Neural progenitor cell (in vitro differentiated cells): ENCODE results near the gene COQ5. TPM values are rescaled to one million over a fixed set of nuclear protein-coding genes. Genes with fewer than 3 reads are reported as not detected.
A peak's percentile ranks its signal among the peaks of the same experiment; 100 is the strongest.

ENCODE experiments used
- DNase-seq: peaks from one replicate; pipeline ENCODE4 v3.0.0-alpha.2; 2016; ENCODE audit warnings: low spot score
- H2AFZ ChIP-seq: fragments of 200-600 bp; sonication (generic); replicated peaks from 2 replicates; pipeline ENCODE4 v1.6.1; 2016; ENCODE audit warnings: antibody characterized with exemption
- H3F3A ChIP-seq: fragments of 200-600 bp; sonication (generic); 2 replicates; pipeline ENCODE4 v1.6.1; 2016; ENCODE audit warnings: antibody characterized with exemption, low read depth
- H3K27ac ChIP-seq: fragments of 200-600 bp; sonication (generic); 2 replicates; pipeline ENCODE4 v1.5.1; 2016; ENCODE audit warnings: mild to moderate bottlenecking
- H3K27me3 ChIP-seq: fragments of 200-600 bp; sonication (generic); 2 replicates; pipeline ENCODE4 v1.6.1; 2016; ENCODE audit warnings: mild to moderate bottlenecking, moderate library complexity
- H3K36me3 ChIP-seq: fragments of 200-600 bp; sonication (generic); 2 replicates; pipeline ENCODE4 v1.5.1; 2016
- H3K4me1 ChIP-seq: fragments of 200-600 bp; sonication (generic); 2 replicates; pipeline ENCODE4 v1.6.1; 2016; ENCODE audit warnings: mixed run types
- H3K4me2 ChIP-seq: fragments of 200-600 bp; sonication (generic); 2 replicates; pipeline ENCODE4 v1.6.1; 2016
- H3K4me3 ChIP-seq: fragments of 200-600 bp; sonication (generic); 2 replicates; pipeline ENCODE4 v1.5.1; 2016
- H3K79me2 ChIP-seq: fragments of 200-600 bp; sonication (generic); 2 replicates; pipeline ENCODE4 v1.6.1; 2016; ENCODE audit warnings: low read depth
- H3K9ac ChIP-seq: fragments of 200-600 bp; sonication (generic); 2 replicates; pipeline ENCODE4 v1.6.1; 2016
- H3K9me3 ChIP-seq: fragments of 200-600 bp; sonication (generic); 2 replicates; pipeline ENCODE4 v1.5.1; 2016; ENCODE audit warnings: low read depth
- H4K20me1 ChIP-seq: fragments of 200-600 bp; sonication (generic); 2 replicates; pipeline ENCODE4 v1.6.1; 2016; ENCODE audit warnings: low read depth
- H3K27ac Mint-ChIP-seq: 3 replicates; pipeline ENCODE4 v1.8.0; 2021; ENCODE audit warnings: mixed read lengths
- H3K27me3 Mint-ChIP-seq: 2 replicates; pipeline ENCODE4 v1.8.0; 2022; ENCODE audit warnings: low read depth, mild to moderate bottlenecking, inconsistent platforms, moderate library complexity, mixed read lengths; ENCODE audit not compliant: insufficient read depth
- H3K36me3 Mint-ChIP-seq: 3 replicates; pipeline ENCODE4 v1.8.0; 2021; ENCODE audit warnings: mixed read lengths
- H3K4me1 Mint-ChIP-seq: 3 replicates; pipeline ENCODE4 v1.8.0; 2021; ENCODE audit warnings: mixed read lengths
- H3K4me3 Mint-ChIP-seq: 3 replicates; pipeline ENCODE4 v1.8.0; 2021; ENCODE audit warnings: mild to moderate bottlenecking, moderate library complexity, mixed read lengths
- H3K9me3 Mint-ChIP-seq: 3 replicates; pipeline ENCODE4 v1.8.0; 2020; ENCODE audit warnings: mixed read lengths
- EZH2 ChIP-seq: fragments of 200-600 bp; sonication (generic); IDR thresholded peaks from 2 replicates; pipeline ENCODE4 v1.6.1; 2017; ENCODE audit warnings: antibody characterized with exemption, mild to moderate bottlenecking, moderate library complexity
- EZH2phosphoT487 ChIP-seq: fragments of 200-600 bp; sonication (generic); IDR thresholded peaks from 2 replicates; pipeline ENCODE4 v1.6.1; 2017; ENCODE audit warnings: antibody characterized with exemption
- total RNA-seq: library from RNA; depleted of rRNA; stranded (reverse); fragments of >200 nt; gene quantifications from 2 replicates; pipeline ENCODE4 v1.2.3, GENCODE V29; 2015; ENCODE audit warnings: low replicate concordance
- TF ChIP-seq, protein P1 (sequence below): fragments of 200-600 bp; sonication (generic); IDR thresholded peaks from 2 replicates; pipeline ENCODE4 v1.5.1; 2017; ENCODE audit warnings: antibody characterized with exemption, mild to moderate bottlenecking

Gene COQ5
- total RNA-seq, 1 donor from 2014 or later = 72.7 TPM

DNA sequence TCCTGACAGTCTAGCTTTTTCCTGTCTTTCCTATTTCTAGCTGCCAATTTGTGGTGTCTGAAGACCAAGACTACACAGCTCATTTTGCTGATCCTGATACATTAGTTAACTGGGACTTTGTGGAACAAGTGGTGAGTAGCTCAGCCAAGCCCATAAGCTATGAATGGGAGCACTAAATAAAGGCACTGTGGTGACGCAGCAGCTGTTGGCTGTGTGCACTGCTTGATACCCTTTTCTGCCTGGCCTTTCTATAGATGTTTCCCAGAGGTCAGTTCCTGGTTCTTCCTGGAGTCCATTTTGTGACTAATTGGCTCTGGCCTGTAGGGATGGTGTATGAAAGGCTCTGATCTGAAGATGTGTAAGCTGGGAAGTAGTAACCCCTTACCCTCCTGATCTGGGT, 25.7 kb upstream of the COQ5 start:
- no peaks in the 10 kb centered on the region for H3K4me1 ChIP-seq
- H3K4me2 ChIP-seq = no peak overlapping the region
- no peak overlapping the region for H2AFZ ChIP-seq
- no peaks in the 10 kb centered on the region for H3K9me3 Mint-ChIP-seq
- peaks cover 25% of the 10 kb centered on the region for H3K36me3 Mint-ChIP-seq
- no peak overlapping the region for H3K27ac Mint-ChIP-seq
- no peak overlapping the region for H3K27ac ChIP-seq
- H3K27me3 ChIP-seq = no peaks in the 10 kb centered on the region
- peaks cover 5% of the 10 kb centered on the region for H3F3A ChIP-seq
- no peak overlapping the region for H3K9ac ChIP-seq
- H3K4me3 ChIP-seq = no peak overlapping the region
- no peaks in the 10 kb centered on the region for H3K4me1 Mint-ChIP-seq
- H3K79me2 ChIP-seq = peaks cover 14% of the 10 kb centered on the region
- no peak for DNase-seq
- TF ChIP-seq EZH2phosphoT487 = no peak
- no peak for TF ChIP-seq EZH2
- TF ChIP-seq, protein P1, sequence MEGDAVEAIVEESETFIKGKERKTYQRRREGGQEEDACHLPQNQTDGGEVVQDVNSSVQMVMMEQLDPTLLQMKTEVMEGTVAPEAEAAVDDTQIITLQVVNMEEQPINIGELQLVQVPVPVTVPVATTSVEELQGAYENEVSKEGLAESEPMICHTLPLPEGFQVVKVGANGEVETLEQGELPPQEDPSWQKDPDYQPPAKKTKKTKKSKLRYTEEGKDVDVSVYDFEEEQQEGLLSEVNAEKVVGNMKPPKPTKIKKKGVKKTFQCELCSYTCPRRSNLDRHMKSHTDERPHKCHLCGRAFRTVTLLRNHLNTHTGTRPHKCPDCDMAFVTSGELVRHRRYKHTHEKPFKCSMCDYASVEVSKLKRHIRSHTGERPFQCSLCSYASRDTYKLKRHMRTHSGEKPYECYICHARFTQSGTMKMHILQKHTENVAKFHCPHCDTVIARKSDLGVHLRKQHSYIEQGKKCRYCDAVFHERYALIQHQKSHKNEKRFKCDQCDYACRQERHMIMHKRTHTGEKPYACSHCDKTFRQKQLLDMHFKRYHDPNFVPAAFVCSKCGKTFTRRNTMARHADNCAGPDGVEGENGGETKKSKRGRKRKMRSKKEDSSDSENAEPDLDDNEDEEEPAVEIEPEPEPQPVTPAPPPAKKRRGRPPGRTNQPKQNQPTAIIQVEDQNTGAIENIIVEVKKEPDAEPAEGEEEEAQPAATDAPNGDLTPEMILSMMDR = no peak
- H3K36me3 ChIP-seq = peaks cover 5% of the 10 kb centered on the region
- peaks cover 21% of the 10 kb centered on the region for H4K20me1 ChIP-seq
- H3K4me3 Mint-ChIP-seq = no peak overlapping the region
- no peaks in the 10 kb centered on the region for H3K27me3 Mint-ChIP-seq
- no peaks in the 10 kb centered on the region for H3K9me3 ChIP-seq

DNA sequence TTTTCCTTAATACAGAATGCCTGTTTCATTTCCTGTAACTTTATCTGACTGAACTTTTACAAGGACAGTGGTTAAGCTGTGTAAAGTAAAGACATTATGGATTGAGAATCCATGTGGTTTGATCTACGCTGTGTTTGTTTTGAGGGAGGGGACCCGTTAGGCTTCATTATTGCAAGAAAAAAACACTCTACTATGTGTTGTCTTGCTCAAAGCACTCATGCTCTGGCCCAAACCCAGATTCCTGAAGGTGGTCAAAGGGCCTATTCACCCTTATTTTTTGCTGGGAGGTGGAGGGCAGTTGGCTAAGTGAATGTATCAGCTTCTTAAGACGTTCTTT, 17.1 kb upstream of the COQ5 start:
- Histone ChIP-seq H3K36me3 (peaks cover 6% of the 10 kb centered on the region), H3K4me3 (no peak overlapping the region), H4K20me1 (peaks cover 56% of the 10 kb centered on the region), H3K4me1 (no peaks in the 10 kb centered on the region), H3K9me3 (no peaks in the 10 kb centered on the region), H3K9ac (peak overlapping the region; percentile 27), H3F3A (no peaks in the 10 kb centered on the region), H3K79me2 (peaks cover 87% of the 10 kb centered on the region), H3K27me3 (no peaks in the 10 kb centered on the region), H3K4me2 (no peak overlapping the region), H2AFZ (no peak overlapping the region), H3K27ac (no peak overlapping the region)
- TF ChIP-seq, protein P1 = no peak
- TF ChIP-seq EZH2phosphoT487 (no peak), EZH2 (no peak)
- Mint-ChIP-seq H3K4me3 (no peak overlapping the region), H3K27me3 (no peaks in the 10 kb centered on the region), H3K9me3 (no peaks in the 10 kb centered on the region), H3K36me3 (peaks cover 14% of the 10 kb centered on the region), H3K4me1 (no peaks in the 10 kb centered on the region), H3K27ac (no peak overlapping the region)
- DNase-seq = no peak

DNA sequence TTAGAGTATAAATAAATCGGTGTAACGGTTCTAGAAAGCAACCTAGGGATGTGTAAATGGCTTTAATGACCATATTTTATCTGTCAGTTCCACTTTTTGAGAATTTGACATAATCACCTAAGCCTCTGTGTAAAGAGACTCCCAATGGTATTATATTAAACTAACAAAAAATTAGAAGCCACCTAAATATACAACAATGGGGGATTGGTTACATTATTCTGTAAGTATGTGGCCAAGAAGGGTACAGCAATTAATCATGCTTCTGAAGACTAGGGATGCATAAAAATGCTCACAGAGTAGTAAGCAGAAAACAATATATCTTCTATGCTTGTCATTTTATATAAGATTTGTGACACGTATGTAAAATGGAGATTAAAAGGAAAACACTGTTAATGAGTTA, 15.7 kb upstream of the COQ5 start:
- Mint-ChIP-seq H3K27ac (no peak overlapping the region), H3K9me3 (no peaks in the 10 kb centered on the region), H3K36me3 (peaks cover 19% of the 10 kb centered on the region), H3K27me3 (no peaks in the 10 kb centered on the region), H3K4me1 (no peaks in the 10 kb centered on the region), H3K4me3 (no peak overlapping the region)
- Histone ChIP-seq H3K36me3 (peaks cover 6% of the 10 kb centered on the region), H2AFZ (no peak overlapping the region), H3K4me2 (no peak overlapping the region), H3K4me3 (no peak overlapping the region), H3K27me3 (no peaks in the 10 kb centered on the region), H3K79me2 (peaks cover 87% of the 10 kb centered on the region), H4K20me1 (peaks cover 51% of the 10 kb centered on the region), H3K9me3 (no peaks in the 10 kb centered on the region), H3F3A (no peaks in the 10 kb centered on the region), H3K9ac (no peak overlapping the region), H3K27ac (no peak overlapping the region), H3K4me1 (no peaks in the 10 kb centered on the region)
- no peak for TF ChIP-seq EZH2phosphoT487
- no peak for TF ChIP-seq EZH2
- TF ChIP-seq, protein P1 = no peak
- DNase-seq = no peak
